CD8-positive, alpha-beta memory T cell (primary cell): ENCODE measurements around the gene LIN28B. TPM values are rescaled to one million over a fixed set of nuclear protein-coding genes. Genes with fewer than 3 reads are reported as not detected.
"Not testable (repeated sequence)": the region's sequence is repeated elsewhere in the genome, so short reads cannot be mapped to it uniquely, and the experiment has no call there.

Experiments
- CTCF ChIA-PET: fragments of 350-600 bp; sonication (Branson Sonifier 250); formaldehyde crosslinking; loops from one replicate; lab custom pipeline; 2021; ENCODE audit warnings: antibody characterized with exemption; lab: Charles Lee
- POLR2A ChIA-PET: fragments of 350-600 bp; sonication (Branson Sonifier 250); formaldehyde crosslinking; loops from one replicate; lab custom pipeline; 2021; ENCODE audit warnings: antibody characterized with exemption; lab: Charles Lee
- DNase-seq, 5 donors: peaks; one replicate each; pipeline versions ENCODE4 v3.0.0 to v3.0.0-alpha.2; 2020 to 2022; ENCODE audit warnings: mixed read lengths in 1 of 5
- H3K27ac ChIP-seq: one replicate; pipeline ENCODE4 v1.7.0; 2013; ENCODE audit warnings: low read depth, mild to moderate bottlenecking, low read length, moderate library complexity
- H3K27me3 ChIP-seq: 2 replicates; pipeline ENCODE4 v1.7.0; 2013; ENCODE audit warnings: low read length, mild to moderate bottlenecking; ENCODE audit not compliant: insufficient read depth, poor library complexity, severe bottlenecking
- H3K36me3 ChIP-seq: 2 replicates; pipeline ENCODE4 v1.7.0; 2013; ENCODE audit warnings: mild to moderate bottlenecking, low read length, moderate library complexity; ENCODE audit not compliant: insufficient read depth
- H3K4me1 ChIP-seq: 2 replicates; pipeline ENCODE4 v1.7.0; 2013; ENCODE audit warnings: mild to moderate bottlenecking, low read length, moderate library complexity; ENCODE audit not compliant: insufficient read depth
- H3K4me3 ChIP-seq: 2 replicates; pipeline ENCODE4 v1.7.0; 2013; ENCODE audit warnings: mild to moderate bottlenecking, low read length
- H3K9me3 ChIP-seq: 2 replicates; pipeline ENCODE4 v1.7.0; 2013; ENCODE audit warnings: mild to moderate bottlenecking, low read length
- H3K27ac Mint-ChIP-seq, 8 donors: one replicate each; pipeline ENCODE4 v1.8.0; 2020 to 2021; ENCODE audit warnings: mixed read lengths in 8 of 8, mild to moderate bottlenecking in 6 of 8, inconsistent platforms in 3 of 8, moderate library complexity in 3 of 8
- H3K27me3 Mint-ChIP-seq, 2 donors: one replicate each; pipeline ENCODE4 v1.8.0; 2020 to 2021; ENCODE audit warnings: mixed read lengths in 2 of 2, mild to moderate bottlenecking in 1 of 2, moderate library complexity in 1 of 2
- H3K36me3 Mint-ChIP-seq, 3 donors: one replicate each; pipeline ENCODE4 v1.8.0; 2020 to 2021; ENCODE audit warnings: mixed read lengths in 3 of 3, inconsistent platforms in 1 of 3, mild to moderate bottlenecking in 1 of 3
- H3K4me1 Mint-ChIP-seq, 3 donors: one replicate each; pipeline ENCODE4 v1.8.0; 2020 to 2021; ENCODE audit warnings: mixed read lengths in 3 of 3, inconsistent platforms in 1 of 3, mild to moderate bottlenecking in 1 of 3
- H3K4me3 Mint-ChIP-seq, 7 donors: one replicate each; pipeline ENCODE4 v1.8.0; 2020 to 2021; ENCODE audit warnings: mixed read lengths in 7 of 7, mild to moderate bottlenecking in 6 of 7, moderate library complexity in 4 of 7, inconsistent platforms in 2 of 7
- H3K9me3 Mint-ChIP-seq, 5 donors: one replicate each; pipeline ENCODE4 v1.8.0; 2020 to 2022; ENCODE audit warnings: mixed read lengths in 5 of 5, mild to moderate bottlenecking in 3 of 5, moderate library complexity in 2 of 5, inconsistent platforms in 1 of 5
- polyA plus RNA-seq: library from polyadenylated mRNA; unstranded; fragments of 300-500 nt; fragmentation: Illumina TruSeq; gene quantifications from one replicate; pipeline ENCODE4 v1.2.3, GENCODE V29; 2021
- total RNA-seq, 2 experiments: library from RNA; stranded (reverse); gene quantifications; one replicate each; pipeline ENCODE4 v1.2.3, GENCODE V29; 2021

The LIN28B gene
- total and polyA plus RNA-seq, 3 experiments from 2014 or later = not detected

GRCh38 chr6:105001063-105001462 lies 44.2 kb downstream of the LIN28B start:
- CTCF ChIA-PET = interaction anchor here (0.8 kb wide), 1 partner anchor 11 kb away, joined by 4 read pairs; no protein-coding TSS in a partner anchor
- no peak overlapping the region for H3K27ac ChIP-seq
- H3K27me3 ChIP-seq = no peaks in the 10 kb centered on the region
- POLR2A ChIA-PET = no interaction called here
- Mint-ChIP-seq H3K4me3 (no peak overlapping the region), H3K4me1 (no peaks in the 10 kb centered on the region), H3K36me3 (no peaks in the 10 kb centered on the region), H3K27ac (no peak overlapping the region), H3K9me3 (peaks cover 0 to 2% (median 0%) of the 10 kb centered on the region in 5 donors), H3K27me3 (peaks cover 3 to 23% of the 10 kb centered on the region in 2 donors)
- no peaks in the 10 kb centered on the region for H3K36me3 ChIP-seq
- DNase-seq = no peak
- no peaks in the 10 kb centered on the region for H3K4me1 ChIP-seq
- no peak overlapping the region for H3K4me3 ChIP-seq
- H3K9me3 ChIP-seq = no peaks in the 10 kb centered on the region

- peaks cover 10 to 24% of the 10 kb centered on the region in 2 donors for H3K27me3 Mint-ChIP-seq
- H3K4me1 Mint-ChIP-seq = no peaks in the 10 kb centered on the region
- no peaks in the 10 kb centered on the region for H3K27me3 ChIP-seq
- DNase-seq = no peak
- ChIA-PET POLR2A (no interaction called here), CTCF (interaction anchor here (0.8 kb wide), 1 partner anchor 12 kb away, joined by 4 read pairs; no protein-coding TSS in a partner anchor)
- no peak overlapping the region for H3K27ac Mint-ChIP-seq
- H3K9me3 Mint-ChIP-seq = peaks cover 0 to 2% (median 0%) of the 10 kb centered on the region in 5 donors
- H3K36me3 Mint-ChIP-seq = no peaks in the 10 kb centered on the region
- H3K4me3 Mint-ChIP-seq = no peak overlapping the region
- no peaks in the 10 kb centered on the region for H3K36me3 ChIP-seq
- no peak overlapping the region for H3K27ac ChIP-seq
- H3K4me3 ChIP-seq = no peak overlapping the region
- H3K9me3 ChIP-seq = no peaks in the 10 kb centered on the region
- H3K4me1 ChIP-seq = no peaks in the 10 kb centered on the region
Measured at GRCh38 chr6:105001906-105002305, 45.0 kb downstream of the LIN28B start.

- Histone ChIP-seq H3K9me3 (no peaks in the 10 kb centered on the region), H3K27me3 (no peaks in the 10 kb centered on the region), H3K27ac (no peak overlapping the region), H3K4me1 (no peaks in the 10 kb centered on the region), H3K4me3 (no peak overlapping the region), H3K36me3 (no peaks in the 10 kb centered on the region)
- peaks cover 10 to 32% of the 10 kb centered on the region in 2 donors for H3K27me3 Mint-ChIP-seq
- no peak overlapping the region for H3K27ac Mint-ChIP-seq
- H3K4me3 Mint-ChIP-seq = no peak overlapping the region
- no peak for DNase-seq
- H3K9me3 Mint-ChIP-seq = peaks cover 0 to 2% (median 0%) of the 10 kb centered on the region in 5 donors
- POLR2A ChIA-PET = no interaction called here
- no peaks in the 10 kb centered on the region for H3K36me3 Mint-ChIP-seq
- no peaks in the 10 kb centered on the region for H3K4me1 Mint-ChIP-seq
- CTCF ChIA-PET = no interaction called here
Measured at GRCh38 chr6:105005451-105005850, 48.5 kb downstream of the LIN28B start.

GRCh38 chr6:105013459-105013858 lies 56.6 kb downstream of the LIN28B start:
- H3K36me3 Mint-ChIP-seq, H3K9me3 Mint-ChIP-seq, CTCF ChIA-PET, H3K27ac Mint-ChIP-seq, H3K27ac ChIP-seq, POLR2A ChIA-PET, H3K27me3 ChIP-seq, DNase-seq, H3K9me3 ChIP-seq, H3K4me3 ChIP-seq, H3K4me3 Mint-ChIP-seq, H3K4me1 ChIP-seq, H3K36me3 ChIP-seq, H3K4me1 Mint-ChIP-seq: not testable (repeated sequence)
- H3K27me3 Mint-ChIP-seq = peaks cover under 1 to 19% of the 10 kb centered on the region in 2 donors

- Mint-ChIP-seq H3K36me3 (no peaks in the 10 kb centered on the region), H3K9me3 (no peaks in the 10 kb centered on the region), H3K27ac (no peak overlapping the region), H3K4me3 (no peak overlapping the region), H3K27me3 (peaks cover 7 to 23% of the 10 kb centered on the region in 2 donors), H3K4me1 (no peaks in the 10 kb centered on the region)
- ChIA-PET CTCF (no interaction called here), POLR2A (no interaction called here)
- no peak for DNase-seq
- H3K27me3 ChIP-seq = no peaks in the 10 kb centered on the region
- H3K4me3 ChIP-seq = no peak overlapping the region
- H3K4me1 ChIP-seq = no peaks in the 10 kb centered on the region
- no peaks in the 10 kb centered on the region for H3K36me3 ChIP-seq
- no peak overlapping the region for H3K27ac ChIP-seq
- no peaks in the 10 kb centered on the region for H3K9me3 ChIP-seq
Measured at GRCh38 chr6:105014448-105014847, 57.5 kb downstream of the LIN28B start.

GRCh38 chr6:105014954-105015353 lies 58.0 kb downstream of the LIN28B start:
- ChIA-PET POLR2A (no interaction called here), CTCF (no interaction called here)
- Histone ChIP-seq H3K9me3 (no peaks in the 10 kb centered on the region), H3K4me1 (no peaks in the 10 kb centered on the region), H3K27ac (no peak overlapping the region), H3K36me3 (no peaks in the 10 kb centered on the region), H3K4me3 (no peak overlapping the region), H3K27me3 (no peaks in the 10 kb centered on the region)
- Mint-ChIP-seq H3K9me3 (no peaks in the 10 kb centered on the region), H3K36me3 (no peaks in the 10 kb centered on the region), H3K27me3 (peaks cover 7 to 24% of the 10 kb centered on the region in 2 donors), H3K27ac (no peak overlapping the region), H3K4me1 (no peaks in the 10 kb centered on the region), H3K4me3 (no peak overlapping the region)
- no peak for DNase-seq

- Mint-ChIP-seq H3K9me3 (no peaks in the 10 kb centered on the region), H3K4me3 (no peak overlapping the region), H3K27me3 (peaks cover 7 to 23% of the 10 kb centered on the region in 2 donors), H3K36me3 (no peaks in the 10 kb centered on the region), H3K27ac (no peak overlapping the region), H3K4me1 (no peaks in the 10 kb centered on the region)
- no peaks in the 10 kb centered on the region for H3K27me3 ChIP-seq
- no peaks in the 10 kb centered on the region for H3K36me3 ChIP-seq
- no peaks in the 10 kb centered on the region for H3K4me1 ChIP-seq
- POLR2A ChIA-PET = no interaction called here
- CTCF ChIA-PET = no interaction called here
- H3K9me3 ChIP-seq = no peaks in the 10 kb centered on the region
- no peak overlapping the region for H3K4me3 ChIP-seq
- no peak overlapping the region for H3K27ac ChIP-seq
- no peak for DNase-seq
Measured at GRCh38 chr6:105015482-105015881, 58.6 kb downstream of the LIN28B start.

GRCh38 chr6:105019285-105019684 lies 62.4 kb downstream of the LIN28B start:
- Histone ChIP-seq H3K9me3 (no peaks in the 10 kb centered on the region), H3K4me1 (no peaks in the 10 kb centered on the region), H3K27me3 (no peaks in the 10 kb centered on the region), H3K4me3 (no peak overlapping the region), H3K36me3 (no peaks in the 10 kb centered on the region), H3K27ac (no peak overlapping the region)
- no peaks in the 10 kb centered on the region for H3K9me3 Mint-ChIP-seq
- H3K4me1 Mint-ChIP-seq = no peaks in the 10 kb centered on the region
- POLR2A ChIA-PET = no interaction called here
- peaks cover 7 to 37% of the 10 kb centered on the region in 2 donors for H3K27me3 Mint-ChIP-seq
- H3K27ac Mint-ChIP-seq = no peak overlapping the region
- H3K36me3 Mint-ChIP-seq = no peaks in the 10 kb centered on the region
- no peak for DNase-seq
- CTCF ChIA-PET = no interaction called here
- no peak overlapping the region for H3K4me3 Mint-ChIP-seq

- POLR2A ChIA-PET = no interaction called here
Measured at GRCh38 chr6:105021399-105021798, 64.5 kb downstream of the LIN28B start.

More at GRCh38 chr6:105021399-105021798, 64.5 kb downstream of the LIN28B start:
- CTCF ChIA-PET = no interaction called here
- Mint-ChIP-seq H3K27me3 (peaks cover 7 to 41% of the 10 kb centered on the region in 2 donors), H3K4me3 (no peak overlapping the region), H3K27ac (no peak overlapping the region), H3K36me3 (no peaks in the 10 kb centered on the region), H3K4me1 (no peaks in the 10 kb centered on the region), H3K9me3 (no peaks in the 10 kb centered on the region)
- no peak overlapping the region for H3K4me3 ChIP-seq
- H3K27me3 ChIP-seq = no peaks in the 10 kb centered on the region
- H3K9me3 ChIP-seq = no peaks in the 10 kb centered on the region
- H3K27ac ChIP-seq = no peak overlapping the region
- H3K36me3 ChIP-seq = no peaks in the 10 kb centered on the region
- no peaks in the 10 kb centered on the region for H3K4me1 ChIP-seq
- no peak for DNase-seq
